Esophagus squamous epithelium (tissue), 5 donors: ENCODE measurements around the gene TOX2. TPM values are rescaled to one million over a fixed set of nuclear protein-coding genes. Genes with fewer than 3 reads are reported as not detected.

Source experiments
- DNase-seq: peaks from one replicate; lab custom pipeline; 2025; lab: John Stamatoyannopoulos, UW
- H3K27ac ChIP-seq, 4 donors: fragments of 200-600 bp; sonication (generic); one replicate each; pipeline ENCODE4 v1.5.1; 2016 to 2019; ENCODE audit warnings: mild to moderate bottlenecking in 1 of 4
- H3K27me3 ChIP-seq, 4 donors: fragments of 200-600 bp; sonication (generic); 1 replicate in 3 of 4; 2 replicates in 1 of 4; pipeline versions ENCODE4 v1.5.1 to v1.6.0; 2017 to 2021; ENCODE audit warnings: antibody characterized with exemption in 1 of 4
- H3K36me3 ChIP-seq, 3 donors: fragments of 200-600 bp; sonication (generic); one replicate each; pipeline ENCODE4 v1.5.1; 2016 to 2019
- H3K4me1 ChIP-seq, 3 donors: fragments of 200-600 bp; sonication (generic); one replicate each; pipeline ENCODE4 v1.5.1; 2017 to 2019
- H3K4me3 ChIP-seq, 4 donors: fragments of 200-600 bp; sonication (generic); 1 replicate in 3 of 4; 2 replicates in 1 of 4; pipeline ENCODE4 v1.5.1; 2016 to 2019; ENCODE audit warnings: mild to moderate bottlenecking in 2 of 4, moderate library complexity in 1 of 4
- H3K9me3 ChIP-seq, 3 donors: fragments of 200-600 bp; sonication (generic); one replicate each; pipeline ENCODE4 v1.5.1; 2016 to 2019
- POLR2A ChIP-seq, 4 donors: fragments of 450-650 bp; IDR thresholded peaks; one replicate each; pipeline ENCODE4 v1.6.1; 2017; ENCODE audit warnings: antibody characterized with exemption in 4 of 4, mild to moderate bottlenecking in 4 of 4, moderate library complexity in 3 of 4
- WGBS, 2 donors: methylation state at CpG; one replicate each; pipeline ENCODE4 v1.1.5; 2018; 5-methylcytosine and 5-hydroxymethylcytosine counted together
- intact Hi-C: fragments of 100-400 bp; cut with DNase I; formaldehyde crosslinking; loops from one replicate; pipeline ENCODE4 v1.15.0; 2022
- total RNA-seq, 4 donors: library from RNA; depleted of rRNA; stranded (reverse); fragments of >200 nt; gene quantifications; one replicate each; pipeline ENCODE4 v1.1.0, GENCODE V29; 2016
- TF ChIP-seq, protein P1 (sequence below), 6 experiments: fragments of 450-650 bp in 4 of 6; fragments of 200-600 bp in 2 of 6; sonication (generic) in 2 of 6; IDR thresholded peaks; one replicate each; pipeline ENCODE4 v1.5.1; 2016 to 2019; ENCODE audit warnings: antibody characterized with exemption in 6 of 6, mild to moderate bottlenecking in 4 of 6, moderate library complexity in 4 of 6
- donor health status: DM: yes; HTN: yes; CAD: no.

The TOX2 gene
- total RNA-seq, 4 donors from 2014 or later, result 0.99 to 22.9 (median 3.1) TPM

GRCh38 chr20:44085616-44086434, 171.2 kb downstream of the TOX2 start:
- DNase-seq, result no peak

DNA sequence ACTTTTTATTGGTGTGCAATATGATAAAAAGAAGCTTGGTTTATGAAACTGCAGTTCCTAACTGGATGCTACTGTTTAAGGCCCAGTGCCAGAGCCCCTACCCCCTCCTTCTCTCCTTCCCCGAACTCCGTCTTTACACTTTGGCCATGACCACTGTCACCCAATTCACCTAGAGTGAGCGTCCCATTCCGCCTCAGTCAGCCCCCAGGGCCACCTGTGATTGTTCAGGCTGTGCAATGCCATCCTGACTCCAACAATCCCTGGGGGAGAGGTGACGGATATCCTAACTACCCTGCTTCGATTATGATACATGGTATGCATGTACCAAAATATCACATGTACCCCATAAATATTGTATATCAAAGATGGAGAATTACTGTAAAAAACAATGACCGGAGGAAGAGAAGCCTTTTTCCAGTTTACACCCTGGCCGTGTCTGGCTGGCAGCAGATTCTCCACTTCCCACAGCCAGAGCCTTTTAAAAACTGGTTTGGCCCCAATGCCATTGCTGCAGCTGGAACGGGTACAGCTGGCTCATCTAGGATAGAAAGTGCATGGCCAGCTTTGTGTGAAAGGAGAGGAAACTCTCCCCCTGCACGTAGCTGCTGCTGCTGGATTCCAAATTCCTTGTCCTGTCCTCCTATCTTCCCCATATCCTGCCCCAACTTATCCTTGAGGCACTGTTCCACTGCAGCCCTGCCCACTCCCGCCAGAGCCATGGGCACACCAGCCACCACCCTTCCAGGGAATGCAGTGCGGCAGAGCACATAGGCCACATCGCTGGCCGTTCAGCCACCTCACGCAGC, 172.6 kb downstream of the TOX2 start:
- intact Hi-C loops, result loop anchor here (10.0 kb wide), 2 partner anchors 552 to 632 kb away; partner anchors contain the start of gene SRSF6
- Histone ChIP-seq H3K9me3 (no peaks in the 10 kb centered on the region), H3K27ac (peak overlapping the region in 2 of 4 donors; percentile 33 to 49), H3K4me3 (no peak overlapping the region), H3K36me3 (no peaks in the 10 kb centered on the region), H3K4me1 (peaks cover 16 to 43% (median 22%) of the 10 kb centered on the region in 3 donors), H3K27me3 (no peaks in the 10 kb centered on the region)
- DNase-seq, result no peak
- TF ChIP-seq, protein P1, sequence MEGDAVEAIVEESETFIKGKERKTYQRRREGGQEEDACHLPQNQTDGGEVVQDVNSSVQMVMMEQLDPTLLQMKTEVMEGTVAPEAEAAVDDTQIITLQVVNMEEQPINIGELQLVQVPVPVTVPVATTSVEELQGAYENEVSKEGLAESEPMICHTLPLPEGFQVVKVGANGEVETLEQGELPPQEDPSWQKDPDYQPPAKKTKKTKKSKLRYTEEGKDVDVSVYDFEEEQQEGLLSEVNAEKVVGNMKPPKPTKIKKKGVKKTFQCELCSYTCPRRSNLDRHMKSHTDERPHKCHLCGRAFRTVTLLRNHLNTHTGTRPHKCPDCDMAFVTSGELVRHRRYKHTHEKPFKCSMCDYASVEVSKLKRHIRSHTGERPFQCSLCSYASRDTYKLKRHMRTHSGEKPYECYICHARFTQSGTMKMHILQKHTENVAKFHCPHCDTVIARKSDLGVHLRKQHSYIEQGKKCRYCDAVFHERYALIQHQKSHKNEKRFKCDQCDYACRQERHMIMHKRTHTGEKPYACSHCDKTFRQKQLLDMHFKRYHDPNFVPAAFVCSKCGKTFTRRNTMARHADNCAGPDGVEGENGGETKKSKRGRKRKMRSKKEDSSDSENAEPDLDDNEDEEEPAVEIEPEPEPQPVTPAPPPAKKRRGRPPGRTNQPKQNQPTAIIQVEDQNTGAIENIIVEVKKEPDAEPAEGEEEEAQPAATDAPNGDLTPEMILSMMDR (IDR thresholded peaks at IDR 0.05), result no peak
- no peak for TF ChIP-seq POLR2A (IDR thresholded peaks at IDR 0.05)
- WGBS, 2 donors, result 44 to 50% methylated on average over 15 of the region's 15 CpGs

More at GRCh38 chr20:44085616-44086434, 171.2 kb downstream of the TOX2 start:
- Histone ChIP-seq H3K36me3 (no peaks in the 10 kb centered on the region), H3K4me1 (peaks cover 16 to 38% (median 19%) of the 10 kb centered on the region in 3 donors), H3K9me3 (no peaks in the 10 kb centered on the region), H3K27me3 (no peaks in the 10 kb centered on the region), H3K4me3 (no peak overlapping the region), H3K27ac (no peak overlapping the region)
- intact Hi-C loops, result loop anchor here (10.0 kb wide), 2 partner anchors 551 to 631 kb away; partner anchors contain the start of gene SRSF6
- TF ChIP-seq, protein P1 (IDR thresholded peaks at IDR 0.05), result no peak
- TF ChIP-seq POLR2A (IDR thresholded peaks at IDR 0.05), result no peak
- WGBS, 2 donors, result 77 to 82% methylated on average over 8 to 14 of the region's 17 CpGs

GRCh38 chr20:44087857-44088120, 173.1 kb downstream of the TOX2 start:
- Histone ChIP-seq H3K9me3 (no peaks in the 10 kb centered on the region), H3K4me3 (no peak overlapping the region), H3K36me3 (no peaks in the 10 kb centered on the region), H3K27me3 (no peaks in the 10 kb centered on the region), H3K4me1 (peaks cover 16 to 43% (median 22%) of the 10 kb centered on the region in 3 donors), H3K27ac (peak overlapping the region in 2 of 4 donors; percentile 33 to 49)
- TF ChIP-seq, protein P1 (IDR thresholded peaks at IDR 0.05), result no peak
- no peak for TF ChIP-seq POLR2A (IDR thresholded peaks at IDR 0.05)
- 46 to 58% methylated on average over 3 to 4 of the region's 4 CpGs for WGBS, 2 donors
- DNase-seq, result no peak
- intact Hi-C loops, result loop anchor here (10.0 kb wide), 2 partner anchors 553 to 633 kb away; partner anchors contain the start of gene SRSF6

- H3K27ac ChIP-seq, result peak overlapping the region in 2 of 4 donors; percentile 31 to 49
- H3K9me3 ChIP-seq, result no peaks in the 10 kb centered on the region
- peaks cover 16 to 43% (median 22%) of the 10 kb centered on the region in 3 donors for H3K4me1 ChIP-seq
- peak in 1 of 4 donors; percentile 11 for TF ChIP-seq POLR2A (IDR thresholded peaks at IDR 0.05)
- TF ChIP-seq, protein P1 (IDR thresholded peaks at IDR 0.05), result no peak
- peaks cover 0 to 3% (median 0%) of the 10 kb centered on the region in 4 donors for H3K27me3 ChIP-seq
- DNase-seq, result no peak
- intact Hi-C loops, result loop anchor here (10.0 kb wide), 2 partner anchors 555 to 635 kb away; partner anchors contain the start of gene SRSF6
- 49 to 84% methylated on average over 5 to 6 of the region's 7 CpGs for WGBS, 2 donors
- H3K4me3 ChIP-seq, result no peak overlapping the region
- no peaks in the 10 kb centered on the region for H3K36me3 ChIP-seq
Measured at GRCh38 chr20:44089987-44090674, 175.5 kb downstream of the TOX2 start.
